Activated naive CD8-positive, alpha-beta T cell (primary cell): ENCODE results near the gene HSPA12A.

ENCODE experiments used
- H3K27ac Mint-ChIP-seq: one replicate; pipeline ENCODE4 v1.8.0; 2021; ENCODE audit warnings: mixed read lengths
- H3K27me3 Mint-ChIP-seq: one replicate; pipeline ENCODE4 v1.8.0; 2021; ENCODE audit warnings: mixed read lengths
- H3K36me3 Mint-ChIP-seq: one replicate; pipeline ENCODE4 v1.8.0; 2021; ENCODE audit warnings: mixed read lengths
- H3K4me1 Mint-ChIP-seq: one replicate; pipeline ENCODE4 v1.8.0; 2021; ENCODE audit warnings: low read depth, mixed read lengths
- H3K4me3 Mint-ChIP-seq: one replicate; pipeline ENCODE4 v1.8.0; 2021; ENCODE audit warnings: mild to moderate bottlenecking, mixed read lengths
- H3K9me3 Mint-ChIP-seq: one replicate; pipeline ENCODE4 v1.8.0; 2021; ENCODE audit warnings: low read depth, mixed read lengths

The HSPA12A gene

GRCh38 chr10:116621934-116622655 is 120.3 kb downstream of the HSPA12A start:
- no peaks in the 10 kb centered on the region for H3K4me1 Mint-ChIP-seq
- H3K4me3 Mint-ChIP-seq: no peak overlapping the region
- peaks cover 22% of the 10 kb centered on the region for H3K27me3 Mint-ChIP-seq
- no peaks in the 10 kb centered on the region for H3K36me3 Mint-ChIP-seq
- no peaks in the 10 kb centered on the region for H3K9me3 Mint-ChIP-seq
- H3K27ac Mint-ChIP-seq: no peak overlapping the region

DNA sequence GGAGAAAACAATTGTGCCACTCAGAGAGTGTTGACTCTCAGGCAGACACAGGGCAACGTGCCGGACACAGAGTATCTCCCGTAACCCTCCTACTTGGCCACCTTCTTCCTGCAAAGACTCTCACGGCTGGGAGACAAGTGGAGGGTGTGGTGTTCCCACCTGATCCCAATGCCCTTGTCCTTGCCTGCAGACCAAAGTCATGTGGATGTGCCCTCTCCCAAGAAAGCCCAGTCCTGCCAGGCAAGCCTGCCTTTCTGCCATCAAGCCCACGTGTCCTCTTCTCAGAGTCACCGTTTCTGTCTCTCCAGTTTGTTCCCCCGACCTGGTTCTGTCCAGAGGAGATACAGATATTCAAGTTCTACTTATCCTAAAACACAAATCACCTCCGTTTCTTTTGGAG is 120.9 kb downstream of the HSPA12A start:
- Mint-ChIP-seq H3K4me1 (no peaks in the 10 kb centered on the region), H3K27me3 (peaks cover 19% of the 10 kb centered on the region), H3K36me3 (no peaks in the 10 kb centered on the region), H3K27ac (no peak overlapping the region), H3K9me3 (no peaks in the 10 kb centered on the region), H3K4me3 (no peak overlapping the region)
